GM12875 (cell line): ENCODE data around the gene SH3TC1.

Experiments
- H3K4me3 ChIP-seq: one replicate; pipeline ENCODE4 v1.5.1; 2011; ENCODE audit warnings: low read depth, low read length, control low read depth
- CTCF ChIP-seq: IDR thresholded peaks from 2 replicates; pipeline ENCODE4 v1.5.1; 2011; ENCODE audit warnings: low read depth, mild to moderate bottlenecking, control low read depth, inconsistent platforms, low read length, moderate library complexity, borderline replicate concordance; ENCODE audit not compliant: insufficient read depth

SH3TC1 gene

GRCh38 chr4:8221476-8221875, 22.4 kb downstream of the SH3TC1 start:
- no peak for TF ChIP-seq CTCF
- H3K4me3 ChIP-seq, result no peak overlapping the region

- no peak overlapping the region for H3K4me3 ChIP-seq
- TF ChIP-seq CTCF, result no peak
Measured at GRCh38 chr4:8221985-8222384, 22.9 kb downstream of the SH3TC1 start.

- no peak for TF ChIP-seq CTCF
- no peak overlapping the region for H3K4me3 ChIP-seq
Measured at GRCh38 chr4:8222609-8223388, 23.7 kb downstream of the SH3TC1 start.

GRCh38 chr4:8224267-8224974, 25.3 kb downstream of the SH3TC1 start:
- TF ChIP-seq CTCF, result no peak
- no peak overlapping the region for H3K4me3 ChIP-seq

GRCh38 chr4:8224975-8225625, 26.0 kb downstream of the SH3TC1 start:
- no peak overlapping the region for H3K4me3 ChIP-seq
- no peak for TF ChIP-seq CTCF

- TF ChIP-seq CTCF, result no peak
- no peak overlapping the region for H3K4me3 ChIP-seq
Measured at GRCh38 chr4:8225706-8226443, 26.8 kb downstream of the SH3TC1 start.
